HG03135 (cell line): Measurements from ENCODE around the gene TCEAL1.
"Not testable (repeated sequence)": the region's sequence is repeated elsewhere in the genome, so short reads cannot be mapped to it uniquely, and the experiment has no call there.

Experiments
- ATAC-seq: cut with Tn5 transposase; IDR thresholded peaks from one replicate; pipeline ENCODE4 v1.9.1; 2021; ENCODE audit warnings: mild to moderate bottlenecking, moderate library complexity; ENCODE audit not compliant: unreplicated experiment

The TCEAL1 gene

GRCh38 chrX:103628386-103629317 lies at the start of gene TCEAL1:
TSS of gene TCEAL1 (plus strand) at chrX:103628975. CDS start at chrX:103629917, 942 bp downstream.
- ATAC-seq: peak; percentile 56

- no peak for ATAC-seq
These were observed 44.2 kb upstream of the TCEAL1 start for GRCh38 chrX:103584596-103584995.

GRCh38 chrX:103585411-103586313 lies 43.1 kb upstream of the TCEAL1 start, which contains the start of gene TCEAL4:
TSS of gene TCEAL4 (plus strand) at chrX:103585515. CDS start at chrX:103586676, 1,161 bp downstream.
- peak; percentile 71 for ATAC-seq

GRCh38 chrX:103586314-103586646 lies 42.5 kb upstream of the TCEAL1 start:
- peak; percentile 33 for ATAC-seq

- no peak for ATAC-seq
These were observed 42.1 kb upstream of the TCEAL1 start for GRCh38 chrX:103586659-103587058.

GRCh38 chrX:103592295-103592694 lies 36.5 kb upstream of the TCEAL1 start:
- ATAC-seq: not testable (repeated sequence)

GRCh38 chrX:103595202-103595601 lies 33.6 kb upstream of the TCEAL1 start:
- ATAC-seq: not testable (repeated sequence)

GRCh38 chrX:103607364-103608305 lies 21.1 kb upstream of the TCEAL1 start, which contains the start of gene TCEAL3:
TSS of gene TCEAL3 (plus strand) at chrX:103607963. CDS start at chrX:103609065, 1,102 bp downstream.
- peak; percentile 62 for ATAC-seq

GRCh38 chrX:103608306-103608963 lies 20.3 kb upstream of the TCEAL1 start:
- peak; percentile 15 for ATAC-seq

GRCh38 chrX:103610282-103610681 lies 18.5 kb upstream of the TCEAL1 start:
- ATAC-seq: no peak

- no peak for ATAC-seq
These were observed 15.3 kb upstream of the TCEAL1 start for GRCh38 chrX:103613362-103613890.

- ATAC-seq: no peak
These were observed 13.8 kb upstream of the TCEAL1 start for GRCh38 chrX:103614999-103615398.

GRCh38 chrX:103615781-103616371 lies 12.9 kb upstream of the TCEAL1 start:
- no peak for ATAC-seq

GRCh38 chrX:103616676-103617186 lies 12.0 kb upstream of the TCEAL1 start:
- ATAC-seq: no peak

- ATAC-seq: no peak
These were observed 4.7 kb upstream of the TCEAL1 start for GRCh38 chrX:103624111-103624510.

GRCh38 chrX:103626855-103627254 lies 1.9 kb upstream of the TCEAL1 start:
- ATAC-seq: no peak

GRCh38 chrX:103629318-103630170 lies 769 bp downstream of the TCEAL1 start:
- ATAC-seq: no peak

- no peak for ATAC-seq
These were observed 1.4 kb downstream of the TCEAL1 start for GRCh38 chrX:103630171-103630511.
